GM19193 (cell line): ENCODE measurements around the gene RELL1.

Source experiments
- POLR2A ChIP-seq: IDR thresholded peaks from 4 replicates; pipeline ENCODE4 v1.6.1; 2011; ENCODE audit not compliant: insufficient read depth, insufficient read length; ENCODE audit errors: extremely low read depth

RELL1 gene

DNA sequence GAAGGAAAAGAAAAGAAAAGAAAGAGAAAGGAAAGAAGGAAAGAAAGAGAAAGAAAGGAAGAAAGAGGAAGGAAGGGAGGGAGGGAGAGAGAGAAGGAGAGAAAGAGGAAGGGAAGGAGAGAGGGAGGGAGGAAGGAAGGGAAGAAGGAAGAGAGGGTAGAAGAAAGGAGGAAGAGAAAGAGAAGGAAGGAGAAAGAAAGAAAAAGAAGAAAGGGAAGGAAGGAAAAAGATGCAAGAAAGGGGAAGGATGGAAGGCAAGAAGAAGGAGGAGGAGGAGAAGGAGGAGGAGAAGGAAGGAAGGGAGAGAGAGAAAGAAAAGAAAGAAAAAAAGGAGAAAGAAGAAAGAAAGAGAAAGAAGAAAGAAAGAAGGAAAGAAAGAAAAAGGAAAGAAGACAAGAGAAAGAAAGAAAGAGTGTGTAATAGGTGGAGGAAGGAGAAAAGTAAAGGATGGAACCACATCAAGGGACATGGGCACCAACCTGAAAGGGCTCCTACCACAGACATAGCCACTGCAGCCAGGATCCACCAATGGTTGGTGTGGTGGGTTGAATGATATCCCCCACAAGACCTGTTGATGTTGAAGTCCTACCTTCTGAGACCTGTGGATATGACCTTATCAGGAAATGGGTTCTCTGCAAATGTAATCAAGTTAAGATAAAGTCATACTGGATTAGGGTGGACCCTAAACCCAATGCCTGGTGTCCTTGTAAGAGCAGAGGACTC lies 80.2 kb downstream of the RELL1 start:
- TF ChIP-seq POLR2A: no peak

DNA sequence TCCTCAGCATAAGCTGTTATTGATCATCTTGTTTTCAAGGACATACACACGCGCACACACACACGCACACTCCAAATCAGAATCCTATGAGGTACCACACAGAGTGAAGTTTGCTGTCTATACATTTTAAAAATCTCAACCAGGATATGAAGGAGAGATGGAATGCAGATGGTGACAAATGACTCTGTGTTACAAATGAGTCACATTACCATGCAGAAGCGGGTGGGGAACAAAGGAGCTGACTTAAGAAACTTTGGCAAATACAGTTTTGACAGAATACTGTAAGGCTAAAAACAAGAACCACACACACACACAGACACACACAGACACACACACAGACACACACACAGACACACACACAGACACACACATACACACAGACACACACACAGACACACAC lies 81.7 kb downstream of the RELL1 start:
- no peak for TF ChIP-seq POLR2A

DNA sequence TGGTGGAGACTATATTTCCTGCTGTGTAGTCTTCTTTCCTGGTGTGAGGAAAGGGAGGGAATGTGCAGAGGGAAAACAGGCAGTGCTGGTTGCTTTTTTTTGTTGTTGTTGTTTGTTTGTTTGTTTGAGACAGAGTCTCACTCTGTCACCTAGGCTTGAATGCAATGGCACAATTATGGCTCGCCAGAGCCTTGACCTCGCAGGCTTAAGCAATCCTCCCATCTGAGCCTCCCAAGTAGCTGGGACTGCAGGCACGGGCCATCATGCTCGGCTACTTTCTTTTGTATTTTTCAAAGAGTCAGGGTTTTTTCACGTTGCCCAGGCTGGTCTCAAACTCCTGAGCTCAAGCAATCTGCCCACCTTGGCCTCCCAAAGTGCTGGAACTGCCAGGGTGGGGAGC lies 82.5 kb downstream of the RELL1 start:
- TF ChIP-seq POLR2A: no peak

DNA sequence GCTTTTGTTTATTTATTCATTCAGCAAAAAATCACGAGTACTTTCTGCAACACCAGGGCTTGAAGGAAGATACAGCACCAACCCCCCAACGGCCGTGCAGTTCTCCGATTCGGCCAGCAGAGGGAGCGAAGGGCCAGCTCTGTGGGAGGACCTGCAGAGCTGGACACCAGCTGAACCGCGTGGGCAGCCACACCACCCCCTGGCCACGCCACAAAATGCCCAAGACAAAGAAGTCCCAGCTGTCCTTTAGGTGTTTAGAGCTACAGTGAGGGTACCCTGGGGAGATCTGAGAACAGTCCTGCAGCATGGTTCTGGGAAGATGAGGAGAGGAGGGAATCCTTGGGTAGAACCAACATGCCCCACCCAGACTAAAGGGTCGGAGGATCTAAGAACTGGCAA lies 83.1 kb downstream of the RELL1 start:
- TF ChIP-seq POLR2A: no peak

DNA sequence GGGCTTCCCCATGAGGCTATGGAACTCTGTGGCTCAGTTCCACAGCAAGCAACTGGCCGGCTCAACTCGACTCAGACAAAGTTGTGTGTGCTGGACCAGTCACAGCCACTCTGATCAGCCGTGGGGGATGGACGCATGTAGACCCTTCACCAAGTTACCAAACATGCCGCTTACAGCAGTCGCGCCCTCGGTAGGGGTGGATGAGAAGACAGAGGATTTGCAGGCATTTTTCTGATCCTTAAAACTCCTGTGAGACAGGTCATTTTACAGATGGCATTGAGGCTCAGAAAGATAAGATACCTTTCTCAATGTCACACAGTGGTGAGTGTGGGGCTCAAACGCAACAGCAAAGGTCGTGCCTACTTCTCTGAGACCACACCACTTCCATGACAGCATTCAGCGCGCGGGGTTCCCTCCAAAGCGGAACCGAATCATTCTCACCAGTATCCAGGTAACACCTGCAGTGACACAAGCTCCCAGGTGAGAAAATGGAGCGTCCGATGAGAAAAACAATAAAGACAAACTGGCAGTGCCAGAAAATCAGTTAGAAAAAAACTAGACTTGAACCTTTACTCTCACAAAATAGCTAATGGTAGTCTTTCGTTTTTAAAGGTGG lies 83.6 kb downstream of the RELL1 start:
- TF ChIP-seq POLR2A: no peak

DNA sequence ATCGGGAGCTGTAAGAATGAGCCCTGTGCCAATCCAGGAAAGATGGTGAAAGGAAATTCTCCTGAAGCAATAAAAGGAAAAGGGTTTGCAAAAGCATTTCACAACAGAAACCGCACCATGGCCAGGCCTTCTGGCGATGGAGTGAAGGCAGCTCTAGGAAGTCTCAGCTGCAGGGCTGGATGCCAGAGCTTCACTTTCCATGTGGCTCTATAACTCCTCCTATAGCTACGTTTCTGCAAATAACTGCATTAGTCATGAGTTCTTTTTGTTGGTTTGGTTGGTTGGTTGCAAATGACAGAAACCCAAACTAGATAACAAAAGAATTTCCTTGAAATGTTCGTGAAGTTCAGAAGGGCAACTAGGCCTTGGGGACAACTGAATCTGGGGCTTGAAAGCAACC lies 84.6 kb downstream of the RELL1 start:
- TF ChIP-seq POLR2A: no peak

DNA sequence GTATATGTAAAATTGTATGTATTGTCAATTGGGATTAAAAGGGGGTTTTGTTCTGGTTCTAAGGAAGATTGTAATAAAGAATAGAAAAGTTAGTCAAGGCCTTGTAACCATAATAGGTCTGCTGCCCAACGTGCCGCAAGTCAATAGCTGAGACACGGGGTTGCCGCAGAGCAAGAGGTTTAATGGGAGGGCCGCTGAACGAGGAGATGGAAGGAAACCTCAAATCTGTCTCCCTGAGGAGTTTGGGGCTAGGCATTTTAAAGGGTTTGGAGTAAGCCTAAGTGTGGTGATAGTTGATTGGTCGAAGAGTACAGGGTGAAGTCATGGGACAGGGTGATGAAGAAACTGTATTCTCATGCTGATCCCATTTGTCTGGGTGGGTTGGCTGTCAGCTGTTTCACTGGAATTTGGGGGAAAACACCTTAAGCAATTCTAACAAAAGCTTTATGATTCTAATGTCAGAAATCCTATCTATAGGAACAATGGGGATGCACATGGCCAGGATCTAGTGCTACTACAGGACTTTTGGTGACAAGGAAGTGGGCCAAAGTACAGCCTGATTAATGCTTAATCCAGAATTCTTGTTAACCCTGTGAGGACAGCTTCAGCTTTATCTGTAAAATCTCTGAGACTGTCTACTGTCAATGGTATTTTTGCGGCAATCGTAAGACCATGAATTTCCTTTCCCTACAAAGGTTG lies 86.9 kb downstream of the RELL1 start:
- TF ChIP-seq POLR2A: no peak

DNA sequence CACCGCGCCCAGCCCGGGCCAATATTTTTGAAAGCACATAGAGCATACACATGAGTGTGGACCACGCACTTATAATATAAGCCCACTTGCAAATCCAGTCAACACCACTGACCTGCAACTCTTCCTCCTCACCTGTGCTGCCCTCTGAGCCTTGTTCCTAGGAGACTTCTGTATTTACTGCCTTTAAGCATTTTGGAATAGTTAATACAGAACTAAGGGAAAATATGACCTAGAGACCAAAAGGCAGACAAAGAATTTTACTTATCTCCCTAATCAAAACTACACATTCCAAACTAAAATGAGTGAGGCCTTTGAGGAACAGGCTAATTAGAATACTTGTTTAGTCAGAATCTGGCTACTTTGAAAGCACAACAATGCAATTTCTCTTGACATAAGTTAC lies 89.1 kb downstream of the RELL1 start:
- no peak for TF ChIP-seq POLR2A

DNA sequence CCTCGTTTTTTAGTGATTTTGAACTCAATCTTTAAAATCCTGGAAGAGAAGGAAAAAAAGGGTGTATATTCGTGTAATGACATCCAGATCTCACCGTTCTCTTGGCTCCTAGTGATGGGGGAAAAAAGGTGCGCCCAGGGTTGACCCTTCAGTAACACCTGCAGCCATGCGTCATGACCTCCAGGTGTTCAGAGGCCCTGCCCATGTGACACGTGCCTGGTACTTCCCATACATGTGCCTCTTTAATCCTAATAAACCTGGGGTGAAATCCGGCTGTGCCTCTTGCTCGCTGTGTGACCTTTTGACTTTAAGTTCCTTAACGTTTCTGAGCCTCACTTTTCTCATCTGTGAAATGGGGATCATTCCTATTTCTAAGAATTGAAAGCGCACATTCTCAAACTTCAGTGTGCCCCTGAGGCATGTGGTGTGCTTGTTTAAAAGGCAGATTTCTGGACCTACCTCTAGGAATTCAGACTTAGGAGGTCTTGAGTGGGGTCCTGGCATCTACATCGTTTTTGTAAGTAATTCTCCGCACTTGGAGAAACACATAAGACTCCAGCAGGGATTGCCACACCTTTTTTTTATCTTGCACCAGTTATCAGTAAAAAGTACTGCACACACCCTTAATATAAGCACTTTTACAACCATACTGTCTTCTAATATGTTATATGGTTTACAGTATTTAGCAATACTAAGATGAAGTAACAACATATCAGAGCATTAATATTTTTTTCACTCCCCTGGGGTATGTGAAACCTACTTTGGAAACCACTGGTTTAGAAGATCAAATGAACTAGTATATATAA lies 90.1 kb downstream of the RELL1 start:
- TF ChIP-seq POLR2A: no peak

DNA sequence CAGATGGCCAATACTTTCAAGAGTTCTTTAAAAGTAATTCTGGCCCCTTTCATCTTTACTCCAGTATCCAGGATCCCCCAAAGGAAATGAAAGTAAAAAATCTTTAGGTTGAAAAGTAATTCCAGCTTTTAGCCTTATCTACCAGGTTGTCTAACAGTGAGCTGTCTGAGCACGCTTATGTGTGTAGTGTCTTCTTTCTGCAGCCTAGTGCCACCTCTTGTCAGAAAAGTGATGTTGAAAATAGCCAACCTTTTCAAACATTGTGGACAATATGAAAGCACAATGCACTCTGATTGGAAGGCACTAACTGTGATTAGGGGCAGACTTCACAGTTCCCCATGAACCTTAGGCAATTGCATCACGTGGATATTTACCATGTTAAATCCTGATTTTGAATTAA lies 92.1 kb downstream of the RELL1 start:
- TF ChIP-seq POLR2A: no peak

DNA sequence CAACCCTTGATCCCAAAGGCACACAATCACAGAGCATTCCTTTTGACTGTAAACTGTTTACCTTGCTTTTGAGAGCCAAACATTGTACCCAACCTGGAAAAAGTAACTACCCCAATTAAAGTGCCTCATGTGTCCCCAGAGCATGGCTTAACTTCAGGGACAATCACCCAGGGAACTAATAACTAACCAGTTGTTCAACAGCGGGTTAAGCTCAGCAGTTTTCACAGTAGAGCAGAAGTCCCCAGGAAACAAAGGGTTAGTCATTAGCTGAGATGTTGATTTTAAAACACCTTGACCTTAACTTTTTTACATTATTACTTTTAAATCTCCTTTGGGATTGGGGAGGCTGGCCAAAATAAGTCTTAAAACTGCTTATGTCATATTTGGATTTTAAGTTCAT lies 94.8 kb downstream of the RELL1 start:
- no peak for TF ChIP-seq POLR2A

DNA sequence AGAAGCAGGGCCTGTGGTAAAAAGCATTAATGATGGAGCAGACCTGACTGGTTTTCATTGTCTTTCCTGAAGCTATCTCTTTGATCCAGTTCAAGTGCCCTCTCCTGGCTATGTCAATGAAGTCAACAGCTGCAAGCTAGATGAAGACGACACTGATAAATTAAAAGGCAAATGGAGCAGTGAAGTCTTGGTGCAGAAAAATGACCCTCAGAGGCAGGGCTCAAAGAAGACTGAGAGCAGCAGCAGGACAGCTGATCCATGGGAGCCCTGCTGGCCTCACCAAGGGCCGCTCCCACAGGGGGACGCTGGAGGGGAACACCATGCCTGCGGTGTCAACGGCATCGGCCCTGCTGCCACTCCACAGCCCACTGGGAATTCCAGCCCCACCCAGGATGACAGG lies 96.2 kb downstream of the RELL1 start:
- TF ChIP-seq POLR2A: no peak

DNA sequence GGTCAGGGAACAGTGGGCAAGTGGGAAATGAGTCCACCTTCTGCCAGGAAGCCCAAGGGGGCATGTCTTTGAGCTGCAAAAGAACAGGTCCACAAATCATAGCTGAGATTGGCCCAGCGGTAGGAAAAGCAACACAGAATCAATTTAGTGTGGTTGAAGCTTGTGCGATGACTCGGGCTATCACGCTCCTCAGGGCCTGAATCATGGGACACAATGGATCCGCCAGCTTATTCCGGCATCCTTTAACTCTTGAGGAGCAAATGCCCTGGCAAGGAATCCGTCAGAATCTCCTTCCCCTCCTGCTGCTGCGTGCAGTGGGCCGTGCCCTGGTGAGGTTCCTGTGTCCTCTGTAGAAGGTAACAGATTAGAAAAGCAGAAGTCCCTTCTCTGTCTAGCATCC lies 98.0 kb downstream of the RELL1 start:
- TF ChIP-seq POLR2A: no peak

DNA sequence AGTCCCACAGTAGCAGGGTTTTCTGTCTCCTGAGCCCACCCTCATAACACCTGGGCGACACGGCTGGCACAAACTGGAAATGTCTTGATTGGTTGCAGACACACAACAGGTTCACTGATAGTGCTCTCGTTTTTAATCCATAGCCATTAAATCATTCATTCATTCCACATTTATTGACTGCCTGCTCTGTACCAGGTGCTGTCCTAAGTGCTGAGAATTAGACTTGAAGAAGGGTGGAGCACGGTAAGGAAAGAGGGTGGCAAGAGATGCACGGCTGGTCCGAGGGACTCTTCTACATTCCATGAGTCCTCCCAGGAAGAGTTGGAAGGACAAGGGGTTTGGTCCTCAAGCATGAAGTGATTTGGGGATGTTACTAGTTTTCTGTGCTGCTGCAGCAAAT lies 100.0 kb downstream of the RELL1 start:
- no peak for TF ChIP-seq POLR2A

DNA sequence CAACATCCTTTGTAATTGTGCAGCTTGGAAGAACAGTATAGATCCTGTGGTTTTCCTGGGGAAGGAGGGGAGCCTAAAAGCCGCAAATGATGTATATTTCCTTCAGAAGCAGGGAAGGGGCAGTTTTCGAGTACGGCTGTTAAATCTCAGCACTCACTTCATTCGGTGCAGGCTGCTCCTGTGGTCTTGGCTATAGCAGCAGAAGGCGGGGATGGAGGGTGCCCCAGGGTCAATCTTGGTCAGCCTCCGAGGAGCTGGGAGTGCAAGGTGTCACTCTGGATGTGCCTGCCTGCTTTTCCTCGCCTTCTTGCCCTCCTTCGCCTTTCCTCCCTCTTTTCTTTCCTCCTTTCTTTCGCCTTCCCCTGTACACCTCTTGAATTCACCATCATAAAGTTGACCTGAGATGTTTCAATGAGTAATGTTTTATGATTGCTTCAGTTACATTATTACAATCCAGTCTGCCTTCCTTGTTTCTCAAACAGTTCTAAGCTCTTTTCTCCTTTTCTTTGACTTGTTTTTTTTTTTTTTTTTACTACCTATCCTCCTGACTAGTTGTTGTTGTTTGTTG lies 101.6 kb downstream of the RELL1 start:
- TF ChIP-seq POLR2A: no peak
